RPMI7951 (cell line): ENCODE measurements around the gene THAP12. TPM values are rescaled to one million over a fixed set of nuclear protein-coding genes. Genes with fewer than 3 reads are reported as not detected.
"Not testable (repeated sequence)": the region's sequence is repeated elsewhere in the genome, so short reads cannot be mapped to it uniquely, and the experiment has no call there.

Source experiments
- DNase-seq: peaks from one replicate; pipeline ENCODE4 v3.0.0-alpha.2; 2012; ENCODE audit warnings: low read depth
- total RNA-seq: library from RNA; depleted of rRNA; stranded (reverse); fragments of >200 nt; shearing (Covaris generic); gene quantifications from 2 replicates; pipeline ENCODE4 v1.2.3, GENCODE V29; 2014; rRNA removed

Gene THAP12
- 56.9 and 69.9 TPM in 2 replicates for total RNA-seq

- DNase-seq, result peak; percentile 97
These were observed at the start of gene THAP12, which contains the start of gene GVQW3 for GRCh38 chr11:76380977-76381719. Gene THAP12 (minus strand): TSS chr11:76381132. CDS start chr11:76380836, 296 bp downstream. Gene GVQW3 (plus strand): TSS chr11:76381323. CDS start chr11:76381829, 506 bp downstream.

- no peak for DNase-seq
These were observed 45.7 kb upstream of the THAP12 start for GRCh38 chr11:76426660-76427059.

- DNase-seq, result no peak
These were observed 44.0 kb upstream of the THAP12 start for GRCh38 chr11:76424891-76425290.

GRCh38 chr11:76424379-76424778, 43.4 kb upstream of the THAP12 start:
- DNase-seq, result no peak

GRCh38 chr11:76419896-76420295, 39.0 kb upstream of the THAP12 start:
- DNase-seq, result peak; percentile 8

GRCh38 chr11:76415073-76415472, 34.1 kb upstream of the THAP12 start:
- DNase-seq, result no peak

GRCh38 chr11:76410851-76411357, 30.0 kb upstream of the THAP12 start:
- no peak for DNase-seq

GRCh38 chr11:76408171-76408965, 27.4 kb upstream of the THAP12 start:
- peak; percentile 66 for DNase-seq

- no peak for DNase-seq
These were observed 25.4 kb upstream of the THAP12 start for GRCh38 chr11:76406359-76406758.

GRCh38 chr11:76401484-76401883, 20.6 kb upstream of the THAP12 start:
- DNase-seq, result not testable (repeated sequence)

GRCh38 chr11:76400967-76401366, 20.0 kb upstream of the THAP12 start:
- no peak for DNase-seq

- no peak for DNase-seq
These were observed 16.5 kb upstream of the THAP12 start for GRCh38 chr11:76397383-76397782.

GRCh38 chr11:76395296-76395695, 14.4 kb upstream of the THAP12 start:
- no peak for DNase-seq

GRCh38 chr11:76394411-76394810, 13.5 kb upstream of the THAP12 start:
- DNase-seq, result no peak

- DNase-seq, result no peak
These were observed 11.9 kb upstream of the THAP12 start for GRCh38 chr11:76392870-76393269.

- no peak for DNase-seq
These were observed 11.0 kb upstream of the THAP12 start for GRCh38 chr11:76391811-76392475.

- DNase-seq, result peak; percentile 8
These were observed 10.1 kb upstream of the THAP12 start for GRCh38 chr11:76391021-76391420.

GRCh38 chr11:76388408-76388807, 7.5 kb upstream of the THAP12 start:
- DNase-seq, result no peak

GRCh38 chr11:76385903-76386302, 5.0 kb upstream of the THAP12 start:
- DNase-seq, result no peak

GRCh38 chr11:76382209-76382608, 1.3 kb upstream of the THAP12 start:
- DNase-seq, result peak; percentile 30

- DNase-seq, result peak; percentile 28
These were observed 564 bp downstream of the THAP12 start for GRCh38 chr11:76380159-76380976.
